A549 (cell line): ENCODE results near the gene UBE2S. TPM values are rescaled to one million over a fixed set of nuclear protein-coding genes. Genes with fewer than 3 reads are reported as not detected.

Experiments used
- ATAC-seq, 2 experiments: fragments of 200-7000 bp in 1 of 2; fragments of >200 bp in 1 of 2; cut with Nextera tagmentation in 1 of 2; cut with Tn5 transposase in 1 of 2; 3 replicates each; pipeline versions ENCODE4 v1.8.0 to v1.9.1; 2018 to 2020; ENCODE audit warnings: mild to moderate bottlenecking in 1 of 2, moderate library complexity in 1 of 2
- CTCF ChIA-PET: fragments of 300-600 bp; sonication (Branson Sonifier 250); formaldehyde crosslinking; extraction: SDS; loops from one replicate; lab custom pipeline; 2021; ENCODE audit warnings: antibody characterized with exemption, inconsistent platforms; lab: Yijun Ruan, JAX
- POLR2A ChIA-PET: fragments of 350-600 bp; formaldehyde crosslinking; extraction: SDS; loops from one replicate; lab custom pipeline; 2021; ENCODE audit warnings: antibody characterized with exemption, inconsistent platforms; lab: Yijun Ruan, JAX
- DNase-seq, 2 experiments: peaks; one replicate each; pipeline versions ENCODE4 v3.0.0 to v3.0.0-alpha.2; 2011 to 2016; ENCODE audit warnings: low read depth in 1 of 2, low spot score in 1 of 2
- FAIRE-seq: peaks from 2 replicates; lab custom pipeline; 2011; peaks lifted over from hg19 to GRCh38; lab: Jason Lieb, UNC
- H3K27ac ChIP-seq, 2 experiments: fragments of >200 bp; sonication (Bioruptor Twin); formaldehyde crosslinking; 3 replicates each; pipeline ENCODE4 v1.5.1; 2016 to 2017
- H3K4me1 ChIP-seq: fragments of >200 bp; sonication (Bioruptor Twin); formaldehyde crosslinking; 3 replicates; pipeline ENCODE4 v1.6.1; 2016
- H3K4me2 ChIP-seq: fragments of >200 bp; sonication (Bioruptor Twin); formaldehyde crosslinking; 3 replicates; pipeline ENCODE4 v1.6.1; 2016
- H3K4me3 ChIP-seq: fragments of >200 bp; sonication (Bioruptor Twin); formaldehyde crosslinking; 3 replicates; pipeline ENCODE4 v1.5.1; 2016
- H3K9me3 ChIP-seq: fragments of >200 bp; sonication (Bioruptor Twin); formaldehyde crosslinking; 3 replicates; pipeline ENCODE4 v1.6.1; 2016
- E2F6 ChIP-seq: IDR thresholded peaks from 2 replicates; pipeline ENCODE4 v1.6.1; 2012; ENCODE audit warnings: low read depth, borderline replicate concordance
- EHF ChIP-seq: fragments of 250-450 bp; sonication (Bioruptor Pico); IDR thresholded peaks from 2 replicates; pipeline ENCODE4 v1.5.0; 2020; ENCODE audit warnings: mild to moderate bottlenecking
- FOSB ChIP-seq: fragments of 250-450 bp; sonication (Bioruptor Pico); IDR thresholded peaks from 2 replicates; pipeline ENCODE4 v1.5.0; 2020; ENCODE audit warnings: mild to moderate bottlenecking, moderate library complexity
- GATA3 ChIP-seq: IDR thresholded peaks from 2 replicates; pipeline ENCODE4 v1.6.1; 2012; ENCODE audit warnings: borderline replicate concordance
- HOXA7 ChIP-seq: fragments of 250-450 bp; sonication (Bioruptor Pico); IDR thresholded peaks from 2 replicates; pipeline ENCODE4 v1.5.0; 2020; ENCODE audit warnings: mild to moderate bottlenecking, moderate library complexity
- HOXB13 ChIP-seq: fragments of 250-450 bp; sonication (Bioruptor Pico); IDR thresholded peaks from 2 replicates; pipeline ENCODE4 v1.5.0; 2020; ENCODE audit warnings: low read depth, mild to moderate bottlenecking, moderate library complexity
- HOXB5 ChIP-seq: fragments of 250-450 bp; sonication (Bioruptor Pico); IDR thresholded peaks from 2 replicates; pipeline ENCODE4 v1.5.0; 2020; ENCODE audit warnings: mild to moderate bottlenecking, moderate library complexity
- JUN ChIP-seq, 2 experiments: fragments of >200 bp; sonication (Bioruptor Twin); formaldehyde crosslinking; IDR thresholded peaks; 2 replicates in 1 of 2; 3 replicates in 1 of 2; pipeline ENCODE4 v1.6.1; 2016 to 2017
- KDM1A ChIP-seq: fragments of 200-600 bp; sonication (generic); IDR thresholded peaks from 2 replicates; pipeline ENCODE4 v1.6.1; 2016; ENCODE audit warnings: low read depth, mild to moderate bottlenecking
- KDM5A ChIP-seq: fragments of 200-600 bp; sonication (generic); IDR thresholded peaks from 2 replicates; pipeline ENCODE4 v1.6.1; 2016; ENCODE audit warnings: antibody characterized with exemption, mild to moderate bottlenecking
- NR3C1 ChIP-seq: fragments of >200 bp; sonication (Bioruptor Twin); formaldehyde crosslinking; IDR thresholded peaks from 3 replicates; pipeline ENCODE4 v1.6.1; 2017
- PHF8 ChIP-seq: fragments of 200-600 bp; sonication (generic); IDR thresholded peaks from 2 replicates; pipeline ENCODE4 v1.6.1; 2016; ENCODE audit warnings: low read depth, mild to moderate bottlenecking, antibody characterized with exemption, moderate library complexity, borderline replicate concordance
- RARB ChIP-seq: fragments of 250-450 bp; sonication (Bioruptor Pico); IDR thresholded peaks from 2 replicates; pipeline ENCODE4 v1.8.0; 2021; ENCODE audit warnings: mild to moderate bottlenecking, moderate library complexity
- REST ChIP-seq: fragments of 200-600 bp; sonication (generic); IDR thresholded peaks from 2 replicates; pipeline ENCODE4 v1.6.1; 2016; ENCODE audit warnings: antibody characterized with exemption, mild to moderate bottlenecking, moderate library complexity
- RFX5 ChIP-seq: fragments of 450-650 bp; IDR thresholded peaks from 2 replicates; pipeline ENCODE4 v1.7.1; 2014; ENCODE audit warnings: antibody characterized with exemption, mild to moderate bottlenecking, moderate library complexity
- SREBF2 ChIP-seq: fragments of 450-650 bp; IDR thresholded peaks from 2 replicates; pipeline ENCODE4 v1.6.1; 2014; ENCODE audit warnings: mild to moderate bottlenecking, moderate library complexity
- WGBS: methylation state at CpG from one replicate; pipeline ENCODE4 v1.1.6; 2017; ENCODE audit errors: missing lambda C conversion rate; 5-methylcytosine and 5-hydroxymethylcytosine counted together
- polyA plus RNA-seq, 4 experiments: library from polyadenylated mRNA; depleted of rRNA in 3 of 4; stranded (reverse); fragments of >200 nt; fragmentation: RNase III in 1 of 4; extraction: RNeasy Plus Mini Kit Qiagen cat#74134 plus additional on column Dnase treatment in 1 of 4; gene quantifications; 2 replicates in 3 of 4; 3 replicates in 1 of 4; pipeline ENCODE4 v1.2.3, GENCODE V29; 2011 to 2017
- TF ChIP-seq, protein P1 (sequence below): fragments of >200 bp; sonication (Bioruptor Twin); formaldehyde crosslinking; IDR thresholded peaks from 3 replicates; pipeline ENCODE4 v1.6.1; 2016
- TF ChIP-seq, protein P2 (sequence below): fragments of >200 bp; sonication (Bioruptor Twin); formaldehyde crosslinking; IDR thresholded peaks from 2 replicates; pipeline ENCODE4 v1.6.1; 2016
- TF ChIP-seq, protein P3 (sequence below): fragments of >200 bp; sonication (Bioruptor Twin); formaldehyde crosslinking; IDR thresholded peaks from 3 replicates; pipeline ENCODE4 v1.5.1; 2016

UBE2S gene
- polyA plus RNA-seq, 2 of the 4 experiments (the other 2 are of a cell fraction), result 139 to 295 TPM

DNA sequence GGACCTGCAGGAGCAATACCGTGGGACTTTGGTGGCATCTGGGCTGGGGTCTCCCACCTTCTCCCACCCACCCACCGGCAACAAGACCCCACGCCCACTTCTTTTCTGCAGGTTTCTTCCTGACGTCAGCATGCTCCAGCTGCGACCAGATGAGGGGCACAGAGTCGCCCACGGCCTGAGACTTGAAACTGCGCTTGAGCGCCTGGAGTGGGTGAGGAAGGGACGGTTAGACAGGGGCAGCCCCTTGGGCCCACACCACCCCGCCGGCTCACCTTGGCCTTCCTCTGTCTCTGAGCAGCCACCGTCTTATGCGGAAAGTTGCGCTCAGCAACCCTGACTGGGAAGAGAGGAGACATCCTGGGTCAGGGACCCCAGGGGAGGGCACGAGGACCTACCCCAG, 46.7 kb downstream of the UBE2S start:
- FAIRE-seq (no peak), ATAC-seq (no peak), DNase-seq (no peak)
- Histone ChIP-seq H3K9me3 (no peaks in the 10 kb centered on the region), H3K27ac (0 out of 6 replicates have a peak overlapping the region, but pooled peaks of 1 of the 2 experiments have one; percentile 19), H3K4me2 (no peak overlapping the region), H3K4me1 (peaks cover 23% of the 10 kb centered on the region), H3K4me3 (no peak overlapping the region)
- WGBS, result 92% methylated on average over 16 of the region's 16 CpGs
- ChIA-PET CTCF (interaction anchor here (1.2 to 14.8 kb wide), 4 partner anchors 21 to 69 kb away, joined by 3 to 105 read pairs (median 8); partner anchors contain the start of genes KMT5C and TMEM238), POLR2A (no interaction called here)
- TF ChIP-seq, protein P1, sequence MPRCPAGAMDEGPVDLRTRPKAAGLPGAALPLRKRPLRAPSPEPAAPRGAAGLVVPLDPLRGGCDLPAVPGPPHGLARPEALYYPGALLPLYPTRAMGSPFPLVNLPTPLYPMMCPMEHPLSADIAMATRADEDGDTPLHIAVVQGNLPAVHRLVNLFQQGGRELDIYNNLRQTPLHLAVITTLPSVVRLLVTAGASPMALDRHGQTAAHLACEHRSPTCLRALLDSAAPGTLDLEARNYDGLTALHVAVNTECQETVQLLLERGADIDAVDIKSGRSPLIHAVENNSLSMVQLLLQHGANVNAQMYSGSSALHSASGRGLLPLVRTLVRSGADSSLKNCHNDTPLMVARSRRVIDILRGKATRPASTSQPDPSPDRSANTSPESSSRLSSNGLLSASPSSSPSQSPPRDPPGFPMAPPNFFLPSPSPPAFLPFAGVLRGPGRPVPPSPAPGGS, result no peak
- TF ChIP-seq E2F6 (no peak), HOXA7 (CRISPR knock-in tag) (no peak), REST (no peak), KDM5A (no peak), HOXB13 (CRISPR knock-in tag) (no peak), SREBF2 (no peak), KDM1A (no peak), NR3C1 (no peak), HOXB5 (CRISPR knock-in tag) (no peak), GATA3 (no peak), JUN (IDR thresholded peaks at IDR 0.05) (no peak), EHF (CRISPR knock-in tag) (no peak), FOSB (no peak), PHF8 (no peak), RFX5 (no peak), RARB (CRISPR knock-in tag) (no peak)
- TF ChIP-seq, protein P2, sequence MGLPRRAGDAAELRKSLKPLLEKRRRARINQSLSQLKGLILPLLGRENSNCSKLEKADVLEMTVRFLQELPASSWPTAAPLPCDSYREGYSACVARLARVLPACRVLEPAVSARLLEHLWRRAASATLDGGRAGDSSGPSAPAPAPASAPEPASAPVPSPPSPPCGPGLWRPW, result no peak
- TF ChIP-seq, protein P3, sequence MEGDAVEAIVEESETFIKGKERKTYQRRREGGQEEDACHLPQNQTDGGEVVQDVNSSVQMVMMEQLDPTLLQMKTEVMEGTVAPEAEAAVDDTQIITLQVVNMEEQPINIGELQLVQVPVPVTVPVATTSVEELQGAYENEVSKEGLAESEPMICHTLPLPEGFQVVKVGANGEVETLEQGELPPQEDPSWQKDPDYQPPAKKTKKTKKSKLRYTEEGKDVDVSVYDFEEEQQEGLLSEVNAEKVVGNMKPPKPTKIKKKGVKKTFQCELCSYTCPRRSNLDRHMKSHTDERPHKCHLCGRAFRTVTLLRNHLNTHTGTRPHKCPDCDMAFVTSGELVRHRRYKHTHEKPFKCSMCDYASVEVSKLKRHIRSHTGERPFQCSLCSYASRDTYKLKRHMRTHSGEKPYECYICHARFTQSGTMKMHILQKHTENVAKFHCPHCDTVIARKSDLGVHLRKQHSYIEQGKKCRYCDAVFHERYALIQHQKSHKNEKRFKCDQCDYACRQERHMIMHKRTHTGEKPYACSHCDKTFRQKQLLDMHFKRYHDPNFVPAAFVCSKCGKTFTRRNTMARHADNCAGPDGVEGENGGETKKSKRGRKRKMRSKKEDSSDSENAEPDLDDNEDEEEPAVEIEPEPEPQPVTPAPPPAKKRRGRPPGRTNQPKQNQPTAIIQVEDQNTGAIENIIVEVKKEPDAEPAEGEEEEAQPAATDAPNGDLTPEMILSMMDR, result no peak
- TF ChIP-seq, all 56 proteins: peak for 0
